ENCODE results near the gene COA1. TPM values are rescaled to one million over a fixed set of nuclear protein-coding genes. Genes with fewer than 3 reads are reported as not detected.

Gene COA1
- total RNA-seq, 1 experiment from 2014 or later = 65.5 TPM

DNA sequence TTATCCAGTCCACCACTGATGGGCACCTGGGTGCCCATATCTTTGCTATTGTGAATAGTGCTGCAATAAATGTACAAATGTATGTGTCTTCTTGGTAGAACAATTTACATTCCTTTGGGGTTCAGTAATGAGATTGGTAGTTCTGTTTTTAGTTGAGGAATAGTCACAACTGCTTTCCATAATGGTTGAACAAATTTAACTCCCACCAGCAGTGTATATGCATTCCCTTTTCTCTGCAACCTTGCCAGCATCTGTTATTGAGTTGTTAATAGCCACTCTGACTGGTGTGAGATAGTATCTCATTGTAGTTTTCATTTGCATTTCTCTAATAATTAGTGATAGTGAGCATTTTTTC lies 27.8 kb downstream of the COA1 start:
- intact Hi-C loops (cut with micrococcal nuclease; ENCODE audit: unreplicated experiment) (loop anchor here (2.0 kb wide), 1 partner anchor 119 kb away; the partner anchor contains the start of gene STK17A), in situ Hi-C loops (cut with HindIII; ENCODE audit: low pct_unique_long_range_greater_than_20kb, low sequenced_read_pairs) (loop anchor here (25.0 kb wide), 1 partner anchor 114 kb away; the partner anchor contains the start of gene STK17A)
- Histone ChIP-seq H3K4me1 (ENCODE audit: control insufficient read depth, insufficient read depth, low read length) (no peaks in the 10 kb centered on the region), H3K27ac (ENCODE audit: low read length) (no peak overlapping the region), H3K9me3 (ENCODE audit: control insufficient read depth, insufficient read depth, low read depth, low read length) (no peaks in the 10 kb centered on the region; the same call in 1 of the 2 replicates), H3K4me3 (ENCODE audit: low read depth in 2 of 2, low read length in 2 of 2) (no peak overlapping the region), H3K27me3 (ENCODE audit: control insufficient read depth, insufficient read depth, low read length) (no peaks in the 10 kb centered on the region), H3K36me3 (ENCODE audit: control insufficient read depth, insufficient read depth, low read length) (no peaks in the 10 kb centered on the region)
- CTCF ChIA-PET = interaction anchor here (4.4 kb wide), 1 partner anchor 119 kb away, joined by 128 read pairs; the partner anchor contains the start of gene STK17A
- TF ChIP-seq TCF7L2 (IDR thresholded peaks at IDR 0.05; ENCODE audit: low read depth, low read length) = no peak
- TF ChIP-seq, protein P1, sequence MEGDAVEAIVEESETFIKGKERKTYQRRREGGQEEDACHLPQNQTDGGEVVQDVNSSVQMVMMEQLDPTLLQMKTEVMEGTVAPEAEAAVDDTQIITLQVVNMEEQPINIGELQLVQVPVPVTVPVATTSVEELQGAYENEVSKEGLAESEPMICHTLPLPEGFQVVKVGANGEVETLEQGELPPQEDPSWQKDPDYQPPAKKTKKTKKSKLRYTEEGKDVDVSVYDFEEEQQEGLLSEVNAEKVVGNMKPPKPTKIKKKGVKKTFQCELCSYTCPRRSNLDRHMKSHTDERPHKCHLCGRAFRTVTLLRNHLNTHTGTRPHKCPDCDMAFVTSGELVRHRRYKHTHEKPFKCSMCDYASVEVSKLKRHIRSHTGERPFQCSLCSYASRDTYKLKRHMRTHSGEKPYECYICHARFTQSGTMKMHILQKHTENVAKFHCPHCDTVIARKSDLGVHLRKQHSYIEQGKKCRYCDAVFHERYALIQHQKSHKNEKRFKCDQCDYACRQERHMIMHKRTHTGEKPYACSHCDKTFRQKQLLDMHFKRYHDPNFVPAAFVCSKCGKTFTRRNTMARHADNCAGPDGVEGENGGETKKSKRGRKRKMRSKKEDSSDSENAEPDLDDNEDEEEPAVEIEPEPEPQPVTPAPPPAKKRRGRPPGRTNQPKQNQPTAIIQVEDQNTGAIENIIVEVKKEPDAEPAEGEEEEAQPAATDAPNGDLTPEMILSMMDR (IDR thresholded peaks at IDR 0.05) = no peak
- no peak for TF ChIP-seq POLR2AphosphoS5 (IDR thresholded peaks at IDR 0.05; ENCODE audit: low read depth, low read length)
- no peak for TF ChIP-seq SIN3A (IDR thresholded peaks at IDR 0.05; ENCODE audit: borderline replicate concordance, insufficient read depth, low read depth, low read length)
- TF ChIP-seq, protein P2, sequence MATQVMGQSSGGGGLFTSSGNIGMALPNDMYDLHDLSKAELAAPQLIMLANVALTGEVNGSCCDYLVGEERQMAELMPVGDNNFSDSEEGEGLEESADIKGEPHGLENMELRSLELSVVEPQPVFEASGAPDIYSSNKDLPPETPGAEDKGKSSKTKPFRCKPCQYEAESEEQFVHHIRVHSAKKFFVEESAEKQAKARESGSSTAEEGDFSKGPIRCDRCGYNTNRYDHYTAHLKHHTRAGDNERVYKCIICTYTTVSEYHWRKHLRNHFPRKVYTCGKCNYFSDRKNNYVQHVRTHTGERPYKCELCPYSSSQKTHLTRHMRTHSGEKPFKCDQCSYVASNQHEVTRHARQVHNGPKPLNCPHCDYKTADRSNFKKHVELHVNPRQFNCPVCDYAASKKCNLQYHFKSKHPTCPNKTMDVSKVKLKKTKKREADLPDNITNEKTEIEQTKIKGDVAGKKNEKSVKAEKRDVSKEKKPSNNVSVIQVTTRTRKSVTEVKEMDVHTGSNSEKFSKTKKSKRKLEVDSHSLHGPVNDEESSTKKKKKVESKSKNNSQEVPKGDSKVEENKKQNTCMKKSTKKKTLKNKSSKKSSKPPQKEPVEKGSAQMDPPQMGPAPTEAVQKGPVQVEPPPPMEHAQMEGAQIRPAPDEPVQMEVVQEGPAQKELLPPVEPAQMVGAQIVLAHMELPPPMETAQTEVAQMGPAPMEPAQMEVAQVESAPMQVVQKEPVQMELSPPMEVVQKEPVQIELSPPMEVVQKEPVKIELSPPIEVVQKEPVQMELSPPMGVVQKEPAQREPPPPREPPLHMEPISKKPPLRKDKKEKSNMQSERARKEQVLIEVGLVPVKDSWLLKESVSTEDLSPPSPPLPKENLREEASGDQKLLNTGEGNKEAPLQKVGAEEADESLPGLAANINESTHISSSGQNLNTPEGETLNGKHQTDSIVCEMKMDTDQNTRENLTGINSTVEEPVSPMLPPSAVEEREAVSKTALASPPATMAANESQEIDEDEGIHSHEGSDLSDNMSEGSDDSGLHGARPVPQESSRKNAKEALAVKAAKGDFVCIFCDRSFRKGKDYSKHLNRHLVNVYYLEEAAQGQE (IDR thresholded peaks at IDR 0.05; ENCODE audit: insufficient read depth in 1 of 2, low read depth in 2 of 2, low read length in 1 of 2) = no peak
- TSS peak; percentile 21 for BruUV-seq (replicated peaks)
- no peak for ATAC-seq
- POLR2A ChIA-PET = no interaction called here
- no peak for DNase-seq (ENCODE audit: low read depth, low spot score)

DNA sequence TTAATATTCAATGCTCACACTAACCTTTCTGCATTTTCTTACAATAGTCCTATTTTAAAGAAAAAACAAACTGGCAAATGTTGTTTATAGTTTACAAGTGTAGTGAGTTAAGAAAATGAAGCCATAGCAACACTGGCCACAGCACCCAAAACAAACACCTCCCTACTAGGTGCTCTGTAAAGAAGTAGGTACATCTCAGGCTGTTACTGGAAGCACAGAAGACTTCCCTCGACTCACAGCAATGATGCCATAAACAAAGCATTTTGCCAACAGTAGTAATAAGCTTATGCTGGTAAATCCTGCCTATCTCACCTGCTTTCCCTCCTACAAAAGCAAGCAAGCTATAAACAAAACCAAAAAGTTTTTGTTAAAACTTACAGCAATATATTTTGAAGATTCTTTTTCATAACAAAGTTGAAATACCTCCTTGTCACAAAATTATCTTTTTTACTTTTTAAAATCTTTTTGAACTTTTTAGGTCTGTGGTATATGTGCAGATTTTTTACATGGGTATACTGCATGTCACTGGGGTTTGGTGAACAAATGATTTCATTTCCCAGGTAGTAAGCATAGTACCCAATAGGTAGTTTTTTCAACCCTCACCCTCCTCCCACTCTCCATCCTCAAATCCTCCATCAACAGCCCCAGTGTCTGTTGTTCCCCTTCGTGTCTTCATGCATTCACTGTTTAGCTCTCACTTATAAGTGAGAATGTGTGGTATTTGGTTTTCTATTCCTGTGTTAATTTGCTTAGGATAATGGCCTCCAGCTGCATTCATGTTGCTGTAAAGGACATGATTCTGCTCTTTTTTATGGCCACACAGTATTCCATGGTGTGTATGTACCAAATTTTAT lies 28.4 kb downstream of the COA1 start:
- TF ChIP-seq, protein P1 (IDR thresholded peaks at IDR 0.05) = no peak
- TF ChIP-seq SIN3A (IDR thresholded peaks at IDR 0.05; ENCODE audit: borderline replicate concordance, insufficient read depth, low read depth, low read length) (no peak), POLR2AphosphoS5 (IDR thresholded peaks at IDR 0.05; ENCODE audit: low read depth, low read length) (no peak), TCF7L2 (IDR thresholded peaks at IDR 0.05; ENCODE audit: low read depth, low read length) (no peak)
- TF ChIP-seq, protein P2 (IDR thresholded peaks at IDR 0.05; ENCODE audit: insufficient read depth in 1 of 2, low read depth in 2 of 2, low read length in 1 of 2) = no peak

More for the DNA sequence above, 28.4 kb downstream of the COA1 start:
- intact Hi-C loops (cut with micrococcal nuclease; ENCODE audit: unreplicated experiment) (loop anchor here (2.0 kb wide), 1 partner anchor 118 kb away; the partner anchor contains the start of gene STK17A), in situ Hi-C loops (cut with HindIII; ENCODE audit: low pct_unique_long_range_greater_than_20kb, low sequenced_read_pairs) (loop anchor here (25.0 kb wide), 1 partner anchor 114 kb away; the partner anchor contains the start of gene STK17A)
- no peak for DNase-seq (ENCODE audit: low read depth, low spot score)
- no peaks in the 10 kb centered on the region; the same call in 1 of the 2 replicates for H3K9me3 ChIP-seq (ENCODE audit: control insufficient read depth, insufficient read depth, low read depth, low read length)
- no peak overlapping the region for H3K27ac ChIP-seq (ENCODE audit: low read length)
- H3K27me3 ChIP-seq (ENCODE audit: control insufficient read depth, insufficient read depth, low read length) = no peaks in the 10 kb centered on the region
- H3K36me3 ChIP-seq (ENCODE audit: control insufficient read depth, insufficient read depth, low read length) = no peaks in the 10 kb centered on the region
- ChIA-PET POLR2A (interaction anchor here (0.5 to 2.5 kb wide), 2 partner anchors 67 to 118 kb away, joined by 3 to 20 read pairs; partner anchors contain the start of gene STK17A), CTCF (interaction anchor here (0.5 to 4.4 kb wide), 14 partner anchors 10 to 245 kb away, joined by 3 to 128 read pairs (median 4); partner anchors contain the start of gene STK17A)
- H3K4me3 ChIP-seq (ENCODE audit: low read depth in 2 of 2, low read length in 2 of 2) = no peak overlapping the region
- ATAC-seq = peak; percentile 73
- no peaks in the 10 kb centered on the region for H3K4me1 ChIP-seq (ENCODE audit: control insufficient read depth, insufficient read depth, low read length)
- no TSS peak for BruUV-seq (replicated peaks)
